K562 (cell line): ENCODE data around the gene FAM184B. TPM values are rescaled to one million over a fixed set of nuclear protein-coding genes. Genes with fewer than 3 reads are reported as not detected.

Source experiments
- ATAC-seq: fragments of 200-7000 bp; cut with Tn5 transposase; 3 replicates; pipeline ENCODE4 v1.9.1; 2020; ENCODE audit warnings: moderate library complexity
- BruUV-seq: library from RNA; stranded (reverse); fragments of 400-500 nt; replicated peaks from 2 replicates; lab custom pipeline; 2021; lab: Mats Ljungman, UMichigan
- CTCF ChIA-PET: fragments of 300-600 bp; formaldehyde crosslinking; extraction: SDS; loops from one replicate; lab custom pipeline; 2021; ENCODE audit warnings: low intra/inter-chr PET ratio; lab: Yijun Ruan, JAX
- POLR2A ChIA-PET: fragments of 300-600, 350-650 bp; sonication (Branson Sonifier 250); formaldehyde crosslinking; extraction: SDS; loops from one replicate; lab custom pipeline; 2021; ENCODE audit warnings: antibody characterized with exemption, inconsistent platforms; lab: Yijun Ruan, JAX
- DNase-seq, 4 experiments: peaks; one replicate each; pipeline versions ENCODE4 v3.0.0 to v3.0.0-alpha.2; 2011 to 2018; ENCODE audit warnings: low spot score in 3 of 4, mixed read lengths in 3 of 4; ENCODE audit errors: extremely low read depth in 1 of 4
- FAIRE-seq: peaks from 2 replicates; lab custom pipeline; 2011; peaks lifted over from hg19 to GRCh38; lab: Jason Lieb, UNC
- H2AFZ ChIP-seq: 2 replicates; pipeline ENCODE4 v1.6.0; 2011; ENCODE audit warnings: low read depth, low read length, control low read depth, inconsistent platforms
- H3K27ac ChIP-seq: fragments of 200-600 bp; 3 replicates; pipeline ENCODE4 v1.8.0; 2011; ENCODE audit warnings: low read depth, mild to moderate bottlenecking, control low read depth, inconsistent platforms, low read length, moderate library complexity, mixed read lengths; ENCODE audit errors: extremely low read depth
- H3K27me3 ChIP-seq, 2 experiments: fragments of 300-600 bp in 1 of 2; 2 replicates in 1 of 2; 3 replicates in 1 of 2; pipeline versions ENCODE4 v1.6.0 to v1.8.0; 2011; ENCODE audit warnings: inconsistent platforms in 2 of 2, low read length in 2 of 2, mild to moderate bottlenecking in 1 of 2, mixed read lengths in 1 of 2, moderate library complexity in 1 of 2; ENCODE audit not compliant: control insufficient read depth in 2 of 2, insufficient read depth in 2 of 2
- H3K36me3 ChIP-seq: fragments of 300-600 bp; 3 replicates; pipeline ENCODE4 v1.8.0; 2011; ENCODE audit warnings: mild to moderate bottlenecking, low read length, inconsistent platforms; ENCODE audit not compliant: control insufficient read depth, insufficient read depth
- H3K4me1 ChIP-seq, 2 experiments: fragments of 200-600 bp in 1 of 2; replicated peaks in 1 of 2; 2 replicates in 1 of 2; 3 replicates in 1 of 2; pipeline versions ENCODE4 v1.5.1 to v1.8.0; 2011; ENCODE audit warnings: inconsistent platforms in 2 of 2, low read length in 2 of 2, mild to moderate bottlenecking in 1 of 2, mixed read lengths in 1 of 2, moderate library complexity in 1 of 2; ENCODE audit not compliant: control insufficient read depth in 2 of 2, insufficient read depth in 2 of 2
- H3K4me2 ChIP-seq: 2 replicates; pipeline ENCODE4 v1.6.1; 2011; ENCODE audit warnings: low read length, control low read depth, inconsistent platforms, mixed read lengths; ENCODE audit not compliant: insufficient read depth
- H3K4me3 ChIP-seq: fragments of 200-600 bp; sonication (generic), shearing (Covaris generic); 2 replicates; pipeline ENCODE4 v1.5.1; 2016; ENCODE audit warnings: control low read depth, inconsistent platforms
- H3K79me2 ChIP-seq: fragments of 200-600 bp; 3 replicates; pipeline ENCODE4 v1.8.0; 2011; ENCODE audit warnings: low read length, inconsistent platforms; ENCODE audit not compliant: control insufficient read depth, insufficient read depth
- H3K9ac ChIP-seq, 2 experiments: 2 replicates each; pipeline versions ENCODE4 v1.6.0 to v1.6.1; 2011; ENCODE audit warnings: low read depth in 2 of 2, low read length in 2 of 2, control low read depth in 1 of 2, inconsistent platforms in 1 of 2, mild to moderate bottlenecking in 1 of 2, mixed read lengths in 1 of 2; ENCODE audit not compliant: insufficient read depth in 1 of 2
- H3K9me1 ChIP-seq: one replicate; pipeline ENCODE4 v1.6.0; 2011; ENCODE audit warnings: inconsistent platforms, mild to moderate bottlenecking, low read length, moderate library complexity; ENCODE audit not compliant: control insufficient read depth, insufficient read depth
- H3K9me3 ChIP-seq: replicated peaks from 2 replicates; pipeline ENCODE4 v1.5.1; 2011; ENCODE audit warnings: low read depth, low read length, inconsistent platforms; ENCODE audit not compliant: control insufficient read depth, insufficient read depth
- H4K20me1 ChIP-seq: replicated peaks from 2 replicates; pipeline ENCODE4 v1.6.1; 2011; ENCODE audit warnings: low read length, inconsistent platforms, mixed read lengths; ENCODE audit not compliant: control insufficient read depth, insufficient read depth
- CEBPB ChIP-seq: fragments of 450-650 bp; IDR thresholded peaks from 2 replicates; pipeline ENCODE4 v1.6.1; 2016; ENCODE audit warnings: missing genetic modification characterization, missing compliant biosample characterization
- COPS2 ChIP-seq: fragments of 450-650 bp; conservative IDR thresholded peaks from 2 replicates; pipeline ENCODE4 v1.6.1; 2016; ENCODE audit warnings: mild to moderate bottlenecking, moderate library complexity
- EZH2 ChIP-seq: IDR thresholded peaks from 2 replicates; pipeline ENCODE4 v1.6.1; 2012; ENCODE audit warnings: low read depth, mild to moderate bottlenecking, inconsistent platforms, low read length, borderline replicate concordance
- FOS ChIP-seq: IDR thresholded peaks from 3 replicates; pipeline ENCODE4 v1.6.1; 2011; ENCODE audit not compliant: insufficient read length; ENCODE audit errors: extremely low read depth
- IFI16 ChIP-seq: fragments of 250-450 bp; sonication (Bioruptor Pico); IDR thresholded peaks from 2 replicates; pipeline ENCODE4 v2.1.2; 2022; ENCODE audit warnings: mild to moderate bottlenecking, inconsistent platforms
- MAFF ChIP-seq: IDR thresholded peaks from 2 replicates; pipeline ENCODE4 v1.6.1; 2012; ENCODE audit warnings: low read length, improper control_type of control experiment
- MCM7 ChIP-seq, 2 experiments: fragments of 450-650 bp; IDR thresholded peaks; 2 replicates each; pipeline ENCODE4 v1.6.1; 2016 to 2018
- MGA ChIP-seq: fragments of 450-650 bp; IDR thresholded peaks from 2 replicates; pipeline ENCODE4 v1.6.1; 2016; ENCODE audit warnings: mild to moderate bottlenecking, moderate library complexity
- NR4A1 ChIP-seq, 2 experiments: fragments of 250-450 bp in 1 of 2; fragments of 450-650 bp in 1 of 2; sonication (Bioruptor Pico) in 1 of 2; IDR thresholded peaks; 2 replicates each; pipeline versions ENCODE4 v1.4.0 to v1.6.1; 2016 to 2020; ENCODE audit warnings: mild to moderate bottlenecking in 2 of 2, missing compliant biosample characterization in 1 of 2, missing genetic modification characterization in 1 of 2, moderate library complexity in 1 of 2
- RB1 ChIP-seq: fragments of 450-650 bp; IDR thresholded peaks from 2 replicates; pipeline ENCODE4 v1.6.1; 2017; ENCODE audit warnings: low read depth, mild to moderate bottlenecking
- ZNF263 ChIP-seq: sonication (generic); formaldehyde crosslinking; IDR thresholded peaks from 2 replicates; pipeline ENCODE4 v1.8.0; 2022; ENCODE audit warnings: mild to moderate bottlenecking, missing genetic modification reagents, borderline replicate concordance
- ZNF354B ChIP-seq: fragments of 250-450 bp; sonication (Bioruptor Pico); IDR thresholded peaks from 2 replicates; pipeline ENCODE4 v1.4.0; 2020
- WGBS: fragments of 100-300 bp; shearing (Covaris generic); methylation state at CpG from one replicate; pipeline ENCODE4 v1.1.6; 2016; ENCODE audit warnings: low coverage, mixed read lengths; ENCODE audit not compliant: insufficient coverage; ENCODE audit errors: missing lambda C conversion rate; 5-methylcytosine and 5-hydroxymethylcytosine counted together
- in situ Hi-C: fragments of 300-500 bp; cut with MboI; formaldehyde crosslinking; loops from 4 replicates; pipeline ENCODE4 v1.15.0; 2018; ENCODE audit warnings: inconsistent platforms, mixed read lengths
- intact Hi-C: fragments of 100-400 bp; cut with micrococcal nuclease; formaldehyde crosslinking; loops from 2 replicates; pipeline ENCODE4 v1.14.2; 2022
- polyA plus RNA-seq, 8 experiments: library from polyadenylated mRNA; depleted of rRNA in 4 of 8; stranded (reverse) in 5 of 8; unstranded in 3 of 8; fragments of >200 nt; fragmentation: Nextera tagmentation in 2 of 8; fragmentation: Illumina TruSeq in 1 of 8; extraction: Ambion mirVana in 2 of 8; extraction: Trizol in 1 of 8; gene quantifications; 2 replicates each; pipeline versions ENCODE4 v1.2.1 to v1.2.3, GENCODE V29; 2011 to 2014; ENCODE audit warnings: inconsistent platforms in 1 of 8, missing spikeins in 1 of 8
- total RNA-seq, 7 experiments: library from RNA; depleted of rRNA in 6 of 7; stranded (reverse); fragments of >200 nt in 6 of 7; fragmentation: Illumina TruSeq in 2 of 7; extraction: Trizol in 2 of 7; gene quantifications; 2 replicates each; pipeline versions ENCODE4 v1.2.1 to v1.2.3, GENCODE V29; 2011 to 2021; ENCODE audit warnings: low replicate concordance in 1 of 7

The FAM184B gene
- total and polyA plus RNA-seq, 9 of the 15 experiments (the other 6 are each of a cell fraction or from before 2014, with no cell fraction given) = not detected

- Histone ChIP-seq H3K27ac (no peak overlapping the region), H3K4me3 (no peak overlapping the region), H3K79me2 (no peaks in the 10 kb centered on the region; the same call in 2 of the 3 replicates), H3K9me1 (no peaks in the 10 kb centered on the region), H4K20me1 (no peaks in the 10 kb centered on the region), H3K36me3 (peaks cover 97% of the 10 kb centered on the region), H3K4me2 (no peak overlapping the region), H2AFZ (no peak overlapping the region), H3K4me1 (no peaks in the 10 kb centered on the region), H3K9me3 (no peaks in the 10 kb centered on the region), H3K27me3 (no peaks in the 10 kb centered on the region), H3K9ac (no peak overlapping the region)
- no peak for ATAC-seq
- POLR2A ChIA-PET = interaction anchor here (0.6 kb wide), 1 partner anchor 18 kb away, joined by 4 read pairs; no protein-coding TSS in a partner anchor
- 92% methylated on average over 10 of the region's 10 CpGs for WGBS
- no peak for DNase-seq
- no TSS peak for BruUV-seq
- intact Hi-C loops (no loop called here), in situ Hi-C loops (no loop called here)
- CTCF ChIA-PET = no interaction called here
- no peak for FAIRE-seq
- no peak for TF ChIP-seq CEBPB (tag)
- no peak for TF ChIP-seq EZH2
- no peak for TF ChIP-seq ZNF354B (CRISPR knock-in tag)
- no peak for TF ChIP-seq FOS
- no peak for TF ChIP-seq MCM7 (IDR thresholded peaks at IDR 0.05)
- TF ChIP-seq COPS2 = no peak
- no peak for TF ChIP-seq IFI16 (CRISPR knock-in tag)
- no peak for TF ChIP-seq RB1
- TF ChIP-seq ZNF263 (CRISPR knock-in tag) = no peak
- no peak for TF ChIP-seq MGA
- no peak for TF ChIP-seq NR4A1 (CRISPR knock-in tag; IDR thresholded peaks at IDR 0.05)
- no peak for TF ChIP-seq NR4A1 (tag; IDR thresholded peaks at IDR 0.05)
- no peak for TF ChIP-seq MAFF
Observed at GRCh38 chr4:17584521-17585213, 196.8 kb downstream of the FAM184B start.
